Left ventricle myocardium inferior (tissue), 1 donor: Measurements from ENCODE around the gene TRAPPC12. TPM values are rescaled to one million over a fixed set of nuclear protein-coding genes. Genes with fewer than 3 reads are reported as not detected.

Experiments used
- DNase-seq: peaks from one replicate; pipeline ENCODE4 v3.0.0-alpha.2; 2020
- H3K27ac ChIP-seq: fragments of 200-600 bp; replicated peaks from 2 replicates; pipeline ENCODE4 v1.8.0; 2021
- H3K27me3 ChIP-seq: fragments of 200-600 bp; 2 replicates; pipeline ENCODE4 v1.8.0; 2021; ENCODE audit warnings: low read depth
- H3K36me3 ChIP-seq: fragments of 200-600 bp; 2 replicates; pipeline ENCODE4 v1.8.0; 2021
- H3K4me1 ChIP-seq: fragments of 200-600 bp; 2 replicates; pipeline ENCODE4 v1.8.0; 2021
- H3K4me3 ChIP-seq: fragments of 200-600 bp; 2 replicates; pipeline ENCODE4 v1.8.0; 2021; ENCODE audit warnings: mild to moderate bottlenecking, moderate library complexity
- H3K9me3 ChIP-seq: fragments of 200-600 bp; replicated peaks from 2 replicates; pipeline ENCODE4 v1.8.0; 2021
- CTCF ChIP-seq: fragments of 200-600 bp; IDR thresholded peaks from 2 replicates; pipeline ENCODE4 v1.8.0; 2021; ENCODE audit warnings: antibody characterized with exemption, mild to moderate bottlenecking, borderline replicate concordance
- intact Hi-C: fragments of 100-400 bp; cut with micrococcal nuclease; formaldehyde crosslinking; loops from one replicate; pipeline ENCODE4 v1.11.0; 2022
- total RNA-seq: library from RNA; stranded (reverse); fragmentation: NEBNext Ultra II Directional; extraction: Animal tissue kit (Norgen Biotek cat#: 25700); gene quantifications from one replicate; pipeline ENCODE4 v1.2.1, GENCODE V29; 2021
- donor health status: DM: no; HTN: yes; CAD: no; lungs with severe emphysema.

The TRAPPC12 gene
- total RNA-seq, 1 donor from 2014 or later, result 127 TPM

GRCh38 chr2:3520591-3520990, 141.1 kb downstream of the TRAPPC12 start:
- no peak for TF ChIP-seq CTCF
- Histone ChIP-seq H3K27ac (peak overlapping the region; percentile 43), H3K9me3 (peaks cover 3% of the 10 kb centered on the region), H3K27me3 (no peaks in the 10 kb centered on the region), H3K4me3 (no peak overlapping the region), H3K36me3 (peaks cover 5% of the 10 kb centered on the region), H3K4me1 (peaks cover 81% of the 10 kb centered on the region)
- intact Hi-C loops, result no loop called here
- DNase-seq, result no peak

GRCh38 chr2:3522961-3523421, 143.5 kb downstream of the TRAPPC12 start:
- no peaks in the 10 kb centered on the region for H3K9me3 ChIP-seq
- H3K4me1 ChIP-seq, result peaks cover 70% of the 10 kb centered on the region
- peak overlapping the region; percentile 15 for H3K4me3 ChIP-seq
- H3K27me3 ChIP-seq, result no peaks in the 10 kb centered on the region
- no peak for DNase-seq
- TF ChIP-seq CTCF, result no peak
- no peaks in the 10 kb centered on the region for H3K36me3 ChIP-seq
- H3K27ac ChIP-seq, result peak overlapping the region; percentile 85
- intact Hi-C loops, result no loop called here

GRCh38 chr2:3523551-3524041, 144.1 kb downstream of the TRAPPC12 start:
- intact Hi-C loops, result no loop called here
- peak overlapping the region; percentile 15 for H3K4me3 ChIP-seq
- H3K9me3 ChIP-seq, result no peaks in the 10 kb centered on the region
- no peaks in the 10 kb centered on the region for H3K36me3 ChIP-seq
- H3K27me3 ChIP-seq, result no peaks in the 10 kb centered on the region
- no peak for TF ChIP-seq CTCF
- H3K27ac ChIP-seq, result peak overlapping the region; percentile 85
- H3K4me1 ChIP-seq, result peaks cover 64% of the 10 kb centered on the region
- DNase-seq, result no peak

GRCh38 chr2:3526871-3527270, 147.4 kb downstream of the TRAPPC12 start:
- intact Hi-C loops, result no loop called here
- Histone ChIP-seq H3K4me1 (peaks cover 42% of the 10 kb centered on the region), H3K36me3 (peaks cover 10% of the 10 kb centered on the region), H3K4me3 (no peak overlapping the region), H3K9me3 (no peaks in the 10 kb centered on the region), H3K27me3 (no peaks in the 10 kb centered on the region), H3K27ac (no peak overlapping the region)
- DNase-seq, result no peak
- TF ChIP-seq CTCF, result no peak

- no peak for DNase-seq
- Histone ChIP-seq H3K27me3 (no peaks in the 10 kb centered on the region), H3K4me1 (peaks cover 40% of the 10 kb centered on the region), H3K27ac (no peak overlapping the region), H3K9me3 (no peaks in the 10 kb centered on the region), H3K36me3 (peaks cover 13% of the 10 kb centered on the region), H3K4me3 (no peak overlapping the region)
- intact Hi-C loops, result no loop called here
- TF ChIP-seq CTCF, result no peak
These were observed 148.6 kb downstream of the TRAPPC12 start for GRCh38 chr2:3527886-3528785.

Other genes with a start within 250 kb of the TRAPPC12 start
- 12.2 TPM for gene EIPR1, start 1.9 kb upstream of the TRAPPC12 start, total RNA-seq
- 195 TPM for gene ADI1, start 139.8 kb downstream of the TRAPPC12 start, total RNA-seq
- 20.9 TPM for gene RNASEH1, start 178.6 kb downstream of the TRAPPC12 start, total RNA-seq
- 583 TPM for gene RPS7, start 195.6 kb downstream of the TRAPPC12 start, total RNA-seq
- 4.9 TPM for gene COLEC11, start 215.4 kb downstream of the TRAPPC12 start, total RNA-seq